NCI-H2196 (cell line): ENCODE data around the gene SLC35A1.

Experiments
- DNase-seq: peaks from one replicate; lab custom pipeline; 2025; ENCODE audit not compliant: unreplicated experiment; lab: John Stamatoyannopoulos, UW

The SLC35A1 gene

DNA sequence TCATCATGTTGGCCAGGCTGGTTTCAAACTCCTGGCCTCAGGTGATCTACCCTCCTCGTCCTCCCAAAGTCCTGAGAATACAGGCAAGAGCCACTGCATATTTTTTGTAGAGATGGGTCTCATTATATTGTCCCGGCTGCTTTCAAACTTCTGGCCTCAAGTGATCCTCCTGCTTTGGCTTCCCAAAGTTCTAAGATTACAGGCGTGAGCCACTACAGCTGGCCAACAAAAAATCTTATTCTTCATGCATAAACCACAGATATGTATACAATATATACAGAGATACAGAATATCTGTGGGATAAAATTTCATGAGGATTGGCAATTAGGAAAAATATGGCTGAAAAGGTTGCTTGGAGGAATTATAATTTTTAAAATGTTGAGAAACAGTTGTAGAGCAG lies 49.9 kb downstream of the SLC35A1 start:
- DNase-seq = no peak

DNA sequence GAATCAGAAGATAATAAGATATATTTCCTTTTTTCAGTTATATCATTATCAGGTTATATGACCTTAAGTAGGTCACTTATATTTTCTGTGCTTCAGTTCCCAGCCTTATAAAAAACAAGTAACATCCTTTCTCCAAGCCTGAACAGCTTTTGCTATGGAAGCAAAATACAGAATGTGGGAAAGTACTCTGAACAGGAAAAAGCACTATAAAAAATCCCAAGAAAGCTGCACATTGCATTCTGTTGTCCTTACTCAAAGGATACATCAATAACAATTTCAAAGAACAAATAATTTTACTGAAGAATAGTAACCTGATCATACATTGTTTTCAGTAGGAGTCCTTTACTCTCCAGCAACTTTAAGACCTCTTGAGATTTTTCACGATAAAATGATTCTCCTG lies 56.4 kb downstream of the SLC35A1 start:
- DNase-seq = no peak

DNA sequence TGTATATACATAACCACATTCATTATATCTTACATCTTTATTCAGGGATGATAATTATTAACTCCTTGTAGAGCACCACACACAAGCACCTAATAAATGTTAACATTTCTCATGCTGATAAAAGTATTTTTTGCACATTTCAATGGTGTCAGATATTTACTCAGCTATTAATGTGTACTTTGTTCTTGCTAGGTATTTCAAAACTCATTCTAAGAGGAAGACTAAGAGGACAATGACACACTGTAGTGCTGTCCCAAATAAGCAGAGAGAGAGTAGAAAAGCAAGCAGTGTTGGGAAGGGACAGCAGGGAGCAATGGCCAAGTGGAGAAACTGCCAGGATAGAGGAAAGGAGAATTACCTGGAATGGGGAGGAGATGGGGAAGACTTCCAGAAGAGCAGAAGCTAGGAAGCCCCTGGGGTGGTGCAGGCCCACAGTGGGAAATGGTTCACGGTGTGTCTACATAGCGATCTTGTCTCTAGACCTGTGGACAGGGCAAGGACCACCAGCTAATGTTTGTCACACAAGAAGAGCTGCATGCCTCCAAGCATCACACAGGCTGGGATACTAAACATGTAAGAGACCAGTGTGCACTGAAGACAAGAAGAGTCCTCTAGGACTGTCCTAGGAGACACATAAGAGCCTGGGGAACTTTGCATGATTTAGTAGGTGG lies 61.7 kb downstream of the SLC35A1 start:
- DNase-seq = no peak

DNA sequence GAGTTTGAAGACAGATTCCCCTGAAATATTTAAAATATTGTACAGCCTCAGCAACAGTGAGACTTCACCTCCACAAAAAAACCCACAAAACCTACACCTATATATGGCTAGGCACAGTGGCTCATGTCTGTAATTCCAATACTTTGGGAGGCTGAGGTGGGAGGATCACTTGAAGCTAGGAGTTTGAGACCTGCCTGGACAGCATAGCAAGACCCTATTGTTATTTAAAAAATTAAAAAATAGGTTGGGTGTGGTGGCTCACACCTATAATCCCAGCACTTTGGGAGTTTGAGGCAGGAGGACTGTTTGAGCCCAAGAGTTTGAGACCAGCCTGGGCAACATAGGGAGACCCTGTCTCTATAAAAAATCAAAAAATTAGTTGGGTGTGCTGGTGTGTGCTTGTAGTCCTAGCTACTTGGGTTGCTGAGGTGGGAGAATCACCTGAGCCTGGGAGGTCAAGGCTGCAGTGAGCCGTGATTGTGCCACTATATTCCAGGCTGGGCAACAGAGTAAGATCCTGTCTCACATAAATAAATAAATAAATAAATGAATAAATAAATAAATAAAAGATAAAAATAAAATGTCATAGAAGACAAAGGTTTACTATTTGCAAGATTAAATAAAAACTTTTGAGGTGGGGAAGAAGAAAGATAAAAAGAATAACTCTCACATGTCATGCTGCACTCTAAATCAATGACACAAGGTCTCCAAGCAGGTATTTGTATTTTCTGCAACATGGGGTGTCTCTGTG lies 65.9 kb downstream of the SLC35A1 start:
- DNase-seq = no peak

DNA sequence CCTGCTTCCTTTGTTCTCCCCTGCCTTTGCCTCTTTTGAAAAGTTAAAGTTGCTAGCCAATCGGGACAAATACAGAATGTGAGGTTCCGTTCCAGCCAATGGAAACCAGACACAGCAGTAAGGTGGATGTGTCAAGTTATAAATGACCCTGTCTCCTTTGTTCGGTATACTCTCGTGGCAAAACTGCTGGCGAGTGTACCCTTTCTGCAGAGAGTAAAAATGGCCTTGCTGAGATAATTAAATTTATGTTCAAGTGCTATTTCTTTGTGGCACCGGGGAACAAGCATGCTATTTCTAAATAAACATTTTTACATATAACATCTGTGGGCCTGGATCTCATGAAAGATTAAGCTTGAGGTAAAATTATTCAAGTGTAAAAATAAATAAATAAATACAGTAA lies 66.8 kb downstream of the SLC35A1 start:
- no peak for DNase-seq

DNA sequence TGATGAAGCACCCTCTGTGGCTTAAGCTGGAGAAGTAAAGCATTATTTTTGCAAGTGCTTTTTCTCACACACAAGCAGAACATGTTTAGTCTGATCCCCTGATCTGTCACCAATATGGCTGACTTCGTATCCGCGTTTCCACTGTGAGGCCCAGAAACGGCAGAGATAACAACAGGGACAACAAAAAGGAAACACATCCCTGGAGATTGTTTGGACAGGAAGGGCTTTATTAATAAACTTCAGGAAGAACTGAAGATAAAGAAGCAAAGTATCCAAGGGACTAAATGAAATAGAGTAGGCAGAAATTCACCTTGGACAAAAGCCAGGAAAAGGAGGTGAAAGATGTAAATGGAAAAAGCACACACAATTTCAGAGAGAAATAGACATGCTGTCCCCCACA lies 67.8 kb downstream of the SLC35A1 start:
- DNase-seq = no peak

DNA sequence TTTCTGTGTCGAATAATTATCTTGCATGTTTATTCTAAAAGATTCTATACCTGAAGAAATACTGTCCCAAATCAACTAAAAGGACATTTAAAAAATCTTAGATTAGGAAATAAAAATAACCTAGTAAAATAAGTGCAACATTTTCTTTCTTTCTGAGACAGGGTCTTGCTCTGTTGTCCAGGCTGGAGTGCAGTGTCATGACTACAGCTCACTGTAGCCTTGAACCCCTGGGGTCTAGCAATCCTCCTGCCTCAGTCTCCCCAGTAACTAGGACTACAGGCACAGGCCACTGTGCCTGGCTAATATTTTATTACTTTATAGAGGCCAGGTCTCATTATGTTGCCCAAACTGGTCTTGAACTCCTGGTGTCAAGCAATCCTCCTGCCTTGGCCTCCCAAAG lies 68.3 kb downstream of the SLC35A1 start:
- no peak for DNase-seq

DNA sequence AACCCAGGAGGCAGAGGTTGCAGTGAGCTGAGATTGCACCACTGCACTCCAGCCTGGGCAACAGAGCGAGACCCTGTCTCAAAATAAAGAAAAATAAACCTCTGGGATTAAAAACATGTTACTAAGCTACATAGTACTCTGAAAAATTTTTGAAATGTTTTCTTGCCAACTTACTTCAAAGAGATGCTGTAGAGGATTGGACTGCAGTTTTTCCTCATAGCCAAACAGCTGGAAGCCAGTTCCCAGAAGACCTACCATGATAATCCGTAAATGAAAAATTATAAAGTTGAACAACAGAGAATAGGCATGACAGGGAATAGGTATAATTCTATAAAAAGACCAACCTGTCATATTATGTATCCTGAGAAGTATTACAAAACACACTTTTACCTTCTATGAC lies 69.0 kb downstream of the SLC35A1 start:
- no peak for DNase-seq

DNA sequence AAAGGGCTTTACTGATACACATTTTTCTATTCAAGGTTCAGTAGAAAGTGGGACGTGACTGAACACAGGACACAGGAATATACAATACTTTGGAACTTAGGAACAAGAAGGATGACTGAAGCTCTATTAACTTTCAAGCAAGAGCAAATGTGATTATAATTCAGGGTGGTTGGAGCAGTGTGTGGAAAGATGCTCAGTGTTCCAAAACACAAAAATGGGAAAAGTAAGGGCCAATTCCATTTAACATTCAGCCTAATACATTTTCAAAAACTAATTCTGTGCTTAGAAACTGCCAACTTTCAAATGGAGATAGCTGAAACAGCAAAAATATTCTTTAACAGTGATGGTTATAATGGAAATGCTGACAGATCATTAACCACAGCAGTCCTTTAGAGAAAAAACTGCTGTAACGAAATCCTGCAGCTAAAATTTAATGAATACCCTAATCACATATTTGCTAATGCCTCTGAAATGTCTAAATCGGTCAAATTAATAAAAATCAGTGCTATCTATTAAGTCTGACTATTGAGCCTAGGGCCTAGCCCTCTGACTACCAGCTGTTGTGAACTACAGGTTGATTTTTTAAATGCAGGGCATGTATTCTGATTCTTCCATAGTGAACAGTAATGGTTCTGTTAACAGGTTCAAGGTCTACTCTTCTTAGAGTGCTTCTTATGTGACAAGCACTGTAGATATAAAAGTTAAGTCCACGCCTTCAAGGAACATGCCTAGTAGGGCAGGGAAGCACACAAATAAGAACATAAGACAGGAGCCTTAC lies 71.1 kb downstream of the SLC35A1 start:
- DNase-seq = no peak

DNA sequence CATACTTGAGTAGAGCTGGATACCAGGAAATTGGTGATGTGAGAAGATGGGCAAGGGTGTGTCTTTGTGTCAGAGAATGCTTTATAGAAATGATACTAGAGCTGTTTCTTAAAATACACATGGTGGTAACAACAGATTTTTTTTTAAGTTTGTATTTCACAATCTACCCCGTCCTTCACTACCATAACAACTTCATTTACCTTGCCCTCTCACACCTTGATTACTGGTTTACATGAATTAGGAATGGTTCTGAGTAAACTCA lies 71.6 kb downstream of the SLC35A1 start:
- DNase-seq = no peak

DNA sequence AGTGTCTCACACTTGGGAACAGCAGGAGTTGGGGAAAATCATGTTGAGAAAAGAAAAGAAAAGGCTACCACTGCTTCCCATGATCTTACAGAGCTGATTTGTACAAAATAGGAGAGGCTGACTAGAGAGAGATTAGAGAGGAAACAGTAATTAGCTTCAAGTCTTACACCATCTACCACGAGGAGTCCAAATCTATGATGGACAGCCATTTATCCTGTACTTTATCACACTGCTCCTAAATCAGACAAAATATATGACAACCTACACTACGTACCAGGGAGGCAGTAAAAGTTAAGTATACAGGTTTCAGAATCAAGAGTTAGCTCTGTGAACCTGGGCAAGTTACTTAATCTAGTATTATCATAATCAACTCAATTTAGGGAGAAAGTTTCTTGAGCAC lies 79.0 kb downstream of the SLC35A1 start:
- DNase-seq = no peak

DNA sequence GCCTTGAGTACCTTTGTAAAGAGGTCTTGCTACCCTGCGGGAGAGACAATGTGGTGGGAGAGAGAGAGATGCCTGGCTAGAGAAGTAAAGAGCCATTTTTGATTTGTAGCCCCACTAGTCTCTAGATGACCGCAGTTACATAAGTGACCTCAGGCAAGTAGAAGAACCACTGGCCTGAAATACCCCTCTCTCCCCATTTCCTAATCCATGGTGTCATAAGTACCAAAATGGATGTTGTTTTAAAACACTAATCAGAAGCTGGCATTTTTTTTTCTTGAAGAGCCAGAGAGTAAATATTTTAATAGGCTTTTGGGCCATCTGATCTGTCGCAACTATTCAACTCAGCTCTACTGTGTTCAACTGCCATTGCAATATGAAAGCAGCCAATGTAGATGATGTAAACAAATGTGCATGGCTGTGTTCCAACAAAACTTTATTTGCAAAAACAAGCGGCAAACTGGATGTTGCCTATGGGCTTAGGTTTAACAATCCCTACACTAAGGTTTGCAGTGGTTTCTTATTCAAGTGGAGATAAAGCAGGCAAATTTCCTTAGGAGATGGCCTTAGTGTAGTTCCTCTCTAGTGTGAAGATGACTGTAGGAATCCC lies 80.5 kb downstream of the SLC35A1 start:
- no peak for DNase-seq

DNA sequence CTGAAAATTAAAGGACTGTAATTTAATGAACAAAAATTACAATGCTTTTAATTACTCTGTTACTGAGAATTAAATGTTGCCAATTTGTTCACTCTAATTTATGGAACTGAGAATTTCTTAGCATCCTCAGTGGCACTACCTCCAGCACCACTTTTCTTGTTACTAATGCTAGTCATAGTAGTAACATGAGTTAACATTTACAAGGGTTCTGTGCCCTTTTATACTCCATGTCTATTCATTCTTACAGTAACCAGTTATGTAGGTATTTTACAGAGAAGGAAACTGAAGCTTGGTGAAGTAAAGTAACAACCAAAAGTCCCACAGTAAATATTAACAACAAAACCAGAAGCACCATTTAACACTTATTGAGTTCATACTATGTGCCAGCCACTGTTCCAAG lies 82.7 kb downstream of the SLC35A1 start:
- DNase-seq = no peak

DNA sequence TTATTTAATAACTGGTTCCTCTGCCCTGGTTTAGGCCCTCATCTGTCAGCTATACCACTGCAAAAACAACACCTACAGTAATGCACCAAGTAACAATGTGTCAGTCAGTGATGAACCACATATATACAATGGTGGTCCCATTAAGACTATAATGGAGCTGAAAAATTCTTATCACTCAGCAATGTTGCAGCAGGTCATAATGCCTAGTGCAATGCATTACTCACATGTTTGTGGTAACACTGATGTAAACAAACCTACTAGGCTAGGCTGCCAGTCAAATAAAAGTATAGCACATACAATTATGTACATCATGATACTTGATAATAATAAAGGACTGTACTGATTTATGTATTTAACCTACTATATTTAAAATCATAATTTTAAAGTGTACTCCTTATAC lies 85.7 kb downstream of the SLC35A1 start:
- no peak for DNase-seq

DNA sequence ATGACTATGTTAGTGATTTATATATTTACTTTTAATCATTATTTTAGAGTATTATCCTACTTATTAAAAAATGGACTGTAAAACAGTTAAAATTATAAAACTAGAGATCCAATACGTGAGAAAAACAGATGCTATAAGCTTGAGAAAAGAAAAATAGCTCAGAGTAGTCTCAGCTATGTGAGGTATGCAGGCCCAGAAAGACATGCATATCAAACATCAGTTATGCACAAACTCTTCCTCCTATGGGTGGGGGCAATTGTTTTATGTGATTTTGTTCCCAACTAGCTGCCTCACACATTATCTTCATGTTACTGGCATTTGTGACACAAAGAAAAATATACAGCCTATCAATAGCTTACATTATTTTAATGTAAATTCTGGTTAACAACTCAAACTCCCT lies 88.2 kb downstream of the SLC35A1 start:
- no peak for DNase-seq
